NCI-H1105 (cell line): ENCODE data around the gene AGBL1.
"Not testable (repeated sequence)": the region's sequence is repeated elsewhere in the genome, so short reads cannot be mapped to it uniquely, and the experiment has no call there.

ENCODE experiments used
- DNase-seq: peaks from one replicate; lab custom pipeline; 2025; lab: John Stamatoyannopoulos, UW

The AGBL1 gene

DNA sequence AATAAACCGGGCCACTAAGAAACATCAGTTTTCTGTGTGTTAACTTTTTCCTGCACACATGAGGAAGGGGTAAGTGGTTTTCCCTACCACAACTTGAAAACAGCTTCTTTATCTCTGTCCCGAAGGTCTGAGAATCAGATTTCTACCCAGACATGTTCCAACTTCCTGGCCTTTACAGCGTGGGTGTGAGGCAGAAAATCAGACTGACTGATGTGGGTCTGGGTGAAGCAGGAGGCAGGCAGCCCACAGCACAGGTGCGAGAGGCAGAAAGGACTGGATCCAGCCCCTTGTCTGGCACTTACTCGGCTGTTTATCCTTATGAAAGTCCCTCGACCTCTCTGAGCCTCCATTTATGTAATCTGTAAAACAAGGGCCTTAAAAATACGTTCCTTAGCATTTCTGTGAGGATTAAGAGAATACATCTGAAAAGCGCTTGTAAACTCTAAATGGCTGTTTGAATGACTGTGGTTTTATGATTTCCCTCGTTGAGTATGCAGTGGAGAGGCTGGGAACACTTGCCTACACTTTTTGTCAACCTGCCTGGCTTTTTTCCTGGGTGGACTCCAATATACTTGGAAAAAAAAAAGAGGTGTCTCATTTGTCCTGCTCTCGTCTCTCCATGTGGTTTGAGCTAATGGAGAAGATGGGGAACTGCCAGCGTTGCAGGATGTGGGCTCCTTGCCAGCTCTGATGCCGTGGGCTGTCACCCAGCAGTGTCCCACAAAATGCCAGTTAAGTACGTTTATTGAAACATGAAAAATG lies 3.1 kb downstream of the AGBL1 start:
- DNase-seq: no peak

- DNase-seq: no peak
Measured at GRCh38 chr15:86087808-86088207, 8.1 kb downstream of the AGBL1 start.

GRCh38 chr15:86089422-86089821 lies 9.8 kb downstream of the AGBL1 start:
- no peak for DNase-seq

DNA sequence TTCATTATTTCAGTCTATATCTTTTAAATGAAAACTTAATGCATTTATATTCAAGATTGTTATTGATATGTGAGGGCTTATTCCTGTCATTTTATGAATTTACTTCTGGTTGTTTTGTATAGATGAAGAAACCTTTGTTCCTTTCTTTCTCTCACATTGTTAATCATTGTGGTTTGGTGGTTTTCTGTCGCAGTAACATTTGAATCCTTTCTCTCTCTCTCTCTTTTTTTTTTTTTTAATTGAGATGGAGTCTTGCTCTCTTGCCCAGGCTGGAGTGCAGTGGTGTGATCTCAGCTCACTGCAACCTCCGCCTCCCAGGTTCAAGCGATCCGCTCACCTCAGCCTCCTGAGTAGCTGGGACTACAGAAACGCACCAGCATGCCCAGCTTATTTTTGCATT lies 22.1 kb downstream of the AGBL1 start:
- DNase-seq: no peak

- no peak for DNase-seq
Measured at GRCh38 chr15:86103825-86104224, 24.2 kb downstream of the AGBL1 start.

GRCh38 chr15:86106306-86106705 lies 26.6 kb downstream of the AGBL1 start:
- no peak for DNase-seq

DNA sequence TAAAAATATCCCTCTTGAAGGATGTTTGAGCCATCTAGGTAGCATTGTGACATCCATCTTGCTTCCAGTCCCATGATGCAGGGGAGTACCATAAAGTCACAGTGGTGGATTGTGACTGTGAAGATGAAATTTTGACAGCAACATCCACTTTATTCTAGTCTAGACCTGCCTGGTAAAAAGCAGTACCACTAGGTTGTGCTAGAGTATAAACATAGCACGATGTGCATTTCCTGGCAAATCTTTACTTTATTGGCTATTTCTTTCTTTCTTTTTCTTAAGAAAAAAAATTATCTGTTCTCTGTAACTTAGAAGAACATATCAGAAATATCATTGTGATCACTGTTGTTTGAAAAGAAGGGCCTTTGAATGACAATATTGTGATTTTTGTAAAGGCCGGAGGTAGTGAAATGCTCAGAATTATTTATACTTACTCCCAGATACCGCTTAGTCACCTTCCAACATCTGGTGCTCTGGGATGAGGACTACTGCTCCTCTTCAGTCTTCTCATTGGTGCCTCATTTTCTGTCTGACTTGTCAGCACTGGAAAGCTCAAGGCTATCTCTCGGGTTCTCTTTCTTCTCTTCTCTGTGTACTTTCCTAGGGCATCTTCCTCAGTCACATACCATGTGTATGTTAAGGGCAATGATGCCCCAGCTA lies 35.6 kb downstream of the AGBL1 start:
- no peak for DNase-seq

DNA sequence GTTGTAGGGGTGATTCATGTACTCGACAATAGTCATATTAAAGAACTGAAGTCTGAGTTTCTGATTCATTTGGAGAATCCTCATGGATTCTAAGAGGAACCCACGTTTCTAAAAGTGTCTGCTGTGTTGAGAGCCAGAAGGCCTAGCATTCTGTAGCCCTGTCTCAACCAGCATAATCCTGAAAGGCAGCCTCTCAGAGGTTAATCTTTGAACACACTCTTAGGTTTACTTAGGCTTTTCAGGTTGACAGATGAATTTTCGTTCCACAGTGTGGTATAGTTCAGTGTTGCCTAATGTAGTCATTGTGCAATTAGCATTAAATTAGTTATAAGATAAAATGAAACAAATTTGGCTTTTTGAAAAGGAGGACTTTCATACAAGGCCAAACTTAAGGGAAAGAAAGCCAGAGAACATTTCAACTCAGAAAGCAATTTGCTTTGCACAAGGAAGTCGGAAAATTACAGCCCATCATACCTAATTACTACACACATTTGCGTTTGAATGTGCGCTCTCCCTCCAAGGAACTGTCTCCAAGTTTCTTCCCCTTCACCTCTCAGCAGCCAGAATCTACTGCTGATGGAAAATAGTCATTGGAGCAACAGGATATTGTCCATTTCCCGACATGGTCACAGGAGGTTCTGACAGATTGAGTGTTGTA lies 42.0 kb downstream of the AGBL1 start:
- no peak for DNase-seq

DNA sequence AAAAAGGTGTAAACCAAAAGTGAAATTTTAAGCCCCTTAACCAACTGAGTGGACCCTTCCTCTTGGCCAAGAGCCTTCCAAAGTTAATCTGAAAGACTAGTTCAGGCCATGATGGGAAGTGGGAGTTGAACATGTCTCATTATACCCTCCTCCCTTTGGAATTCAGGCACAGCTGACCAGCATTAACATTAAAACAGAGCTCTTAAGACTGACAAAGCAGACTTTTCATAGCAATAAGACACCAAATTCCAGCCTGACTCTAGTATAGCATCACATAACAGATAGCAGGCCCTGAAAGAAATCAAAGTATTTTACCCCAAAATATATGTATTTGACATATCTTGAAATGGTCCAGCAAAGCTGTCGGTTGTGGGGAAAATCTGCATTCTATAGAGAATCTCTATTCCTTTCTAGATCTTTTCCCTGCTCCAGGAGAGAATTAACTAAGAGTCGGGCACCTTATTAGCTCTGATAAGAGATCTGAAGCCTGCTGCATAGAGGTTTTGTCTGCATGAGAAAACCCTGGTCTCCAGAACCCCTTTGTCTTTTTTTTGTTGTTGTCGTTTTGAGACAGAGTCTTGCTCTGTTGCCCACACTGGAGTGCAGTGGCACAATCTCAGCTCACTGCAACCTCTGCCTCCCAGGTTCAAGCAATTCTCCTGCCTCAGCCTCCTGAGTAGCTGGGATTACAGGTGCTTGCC lies 43.2 kb downstream of the AGBL1 start:
- not testable (repeated sequence) for DNase-seq

GRCh38 chr15:86125775-86126174 lies 46.1 kb downstream of the AGBL1 start:
- DNase-seq: no peak

- no peak for DNase-seq
Measured at GRCh38 chr15:86127547-86127946, 47.9 kb downstream of the AGBL1 start.

DNA sequence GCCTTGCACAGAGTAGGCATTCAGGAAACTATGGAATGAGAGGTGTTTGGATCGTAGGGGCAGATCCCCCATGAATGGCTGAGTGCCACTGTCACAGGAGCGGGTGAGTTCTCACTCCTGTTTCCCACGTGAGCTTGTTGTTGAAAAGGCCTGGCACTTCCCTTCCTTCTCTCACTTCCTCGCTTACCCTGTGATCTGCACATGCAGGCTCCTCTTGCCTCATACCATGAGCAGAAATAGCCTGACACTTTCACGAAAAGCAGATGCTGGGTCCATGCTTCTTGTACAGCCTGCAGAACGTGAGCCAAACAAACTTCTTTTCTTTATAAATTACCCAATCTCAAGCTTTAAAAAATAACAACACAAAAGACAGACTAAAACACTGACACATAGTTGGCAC lies 55.4 kb downstream of the AGBL1 start:
- DNase-seq: no peak

GRCh38 chr15:86136861-86137260 lies 57.2 kb downstream of the AGBL1 start:
- no peak for DNase-seq

DNA sequence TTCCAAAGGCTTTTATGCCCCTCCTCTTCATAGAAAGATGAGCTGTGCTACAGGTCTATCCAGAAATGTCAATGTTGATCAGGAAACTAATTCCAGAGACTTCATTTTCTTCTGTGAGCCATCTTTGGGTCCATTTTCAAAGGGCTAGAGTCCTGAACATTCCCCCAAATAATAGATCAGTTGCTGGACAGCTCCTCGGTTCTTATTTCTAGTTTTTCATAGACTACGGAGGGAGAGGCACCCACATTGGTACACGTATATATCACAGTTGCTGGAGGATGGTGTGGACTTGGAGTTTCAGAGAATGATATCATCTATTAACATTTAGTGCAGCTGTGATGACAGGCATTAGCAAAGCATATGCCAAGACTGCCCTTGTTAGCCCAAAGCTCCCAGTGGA lies 59.1 kb downstream of the AGBL1 start:
- DNase-seq: no peak

DNA sequence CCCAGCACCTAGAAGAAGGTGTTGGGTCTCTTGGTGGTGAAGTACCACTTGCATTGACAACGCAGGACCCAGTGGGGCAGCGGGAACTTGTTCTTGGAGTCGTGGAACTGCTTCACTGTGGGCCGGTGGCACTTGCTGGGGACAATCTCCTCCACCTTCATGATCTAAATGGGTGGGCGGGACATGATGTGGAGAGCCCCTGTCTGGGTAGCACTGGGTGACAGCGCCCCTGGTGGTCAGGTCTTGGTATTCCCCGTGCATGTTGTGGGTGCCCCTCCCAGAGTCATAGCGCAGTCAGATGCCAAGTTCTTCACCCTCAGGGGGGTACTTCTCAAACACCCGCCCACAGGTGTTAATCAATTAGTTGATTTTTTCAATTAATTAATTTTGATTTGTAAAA lies 60.2 kb downstream of the AGBL1 start:
- DNase-seq: no peak

DNA sequence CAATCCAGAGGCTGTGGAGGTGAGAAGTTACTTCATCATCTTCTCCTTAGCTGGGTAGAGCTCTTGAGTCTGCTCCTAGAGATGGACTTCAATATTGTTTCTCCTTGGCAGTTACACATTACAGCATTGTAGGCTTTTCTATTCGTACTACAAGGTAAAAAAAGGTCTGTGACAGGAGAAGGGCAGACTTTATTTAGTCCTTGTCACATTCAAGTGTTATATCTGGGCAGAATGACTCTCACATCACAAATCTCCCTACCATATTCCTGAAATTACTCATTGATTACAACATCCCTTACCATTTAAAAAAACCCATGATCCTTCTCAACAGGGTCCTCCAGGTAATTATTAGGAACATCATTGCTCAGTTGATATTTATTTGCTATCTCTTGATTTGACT lies 75.0 kb downstream of the AGBL1 start:
- DNase-seq: no peak

- no peak for DNase-seq
Measured at GRCh38 chr15:86155551-86155950, 75.9 kb downstream of the AGBL1 start.

GRCh38 chr15:86157606-86158293 lies 78.1 kb downstream of the AGBL1 start:
- DNase-seq: no peak

- no peak for DNase-seq
Measured at GRCh38 chr15:86159468-86159867, 79.8 kb downstream of the AGBL1 start.

DNA sequence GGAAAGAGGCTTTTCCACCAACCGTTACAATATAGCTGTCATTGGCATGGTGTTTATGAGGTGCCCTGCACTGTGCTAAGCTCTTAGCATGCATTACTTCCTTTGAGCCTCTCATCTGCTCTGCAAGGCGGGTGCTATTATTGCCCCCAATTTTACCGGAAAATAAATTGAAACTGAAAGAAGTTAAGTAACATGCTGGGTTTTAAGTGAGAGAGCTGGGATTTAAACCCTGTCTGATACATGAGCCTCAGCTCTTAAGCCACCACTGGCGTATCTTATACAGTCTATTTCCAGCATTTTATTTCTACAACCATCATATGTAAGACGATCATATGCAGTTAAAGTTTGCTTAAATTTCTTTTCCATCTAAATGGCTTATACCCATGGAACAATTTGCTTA lies 81.6 kb downstream of the AGBL1 start:
- DNase-seq: no peak

GRCh38 chr15:86162172-86162591 lies 82.5 kb downstream of the AGBL1 start:
- no peak for DNase-seq

DNA sequence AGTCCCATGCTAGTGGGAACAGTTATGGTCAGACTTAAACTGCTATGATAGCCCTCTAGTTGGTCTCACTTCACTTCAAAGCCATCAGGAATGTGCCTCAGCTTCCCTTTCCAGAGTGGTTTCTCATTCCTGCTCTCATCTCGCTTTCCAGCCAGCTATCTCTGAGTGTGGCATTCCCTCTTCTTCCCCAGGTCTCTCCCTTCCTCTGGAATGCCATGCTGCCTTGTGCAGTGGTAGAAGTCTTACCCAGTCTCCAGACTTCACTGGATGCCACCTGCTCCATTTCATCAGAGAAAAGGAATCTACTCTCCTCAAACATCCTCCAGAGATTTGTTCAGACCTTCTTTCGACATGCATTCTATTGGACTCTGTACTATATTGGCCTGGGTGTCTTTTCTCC lies 83.0 kb downstream of the AGBL1 start:
- DNase-seq: no peak
